IPS-15b (cell line): ENCODE measurements around the gene CCSER1.

Experiments
- H3K27me3 ChIP-seq: one replicate; pipeline ENCODE4 v1.6.1; 2013; ENCODE audit warnings: low read length; ENCODE audit not compliant: control insufficient read depth, insufficient read depth
- H3K36me3 ChIP-seq: one replicate; pipeline ENCODE4 v1.6.1; 2013; ENCODE audit warnings: low read length; ENCODE audit not compliant: control insufficient read depth, insufficient read depth
- H3K4me1 ChIP-seq: one replicate; pipeline ENCODE4 v1.6.1; 2013; ENCODE audit warnings: mild to moderate bottlenecking, low read length; ENCODE audit not compliant: control insufficient read depth, insufficient read depth
- H3K4me3 ChIP-seq: one replicate; pipeline ENCODE4 v1.5.1; 2013; ENCODE audit warnings: low read depth, low read length
- H3K9ac ChIP-seq: one replicate; pipeline ENCODE4 v1.6.1; 2013; ENCODE audit warnings: low read depth, mild to moderate bottlenecking, low read length
- H3K9me3 ChIP-seq: one replicate; pipeline ENCODE4 v1.6.1; 2013; ENCODE audit warnings: mild to moderate bottlenecking, low read length; ENCODE audit not compliant: control insufficient read depth, insufficient read depth

The CCSER1 gene

GRCh38 chr4:91280551-91281290, 1153.5 kb downstream of the CCSER1 start:
- Histone ChIP-seq H3K4me1 (no peaks in the 10 kb centered on the region), H3K9me3 (no peaks in the 10 kb centered on the region), H3K9ac (no peak overlapping the region), H3K4me3 (no peak overlapping the region), H3K27me3 (no peaks in the 10 kb centered on the region), H3K36me3 (no peaks in the 10 kb centered on the region)

DNA sequence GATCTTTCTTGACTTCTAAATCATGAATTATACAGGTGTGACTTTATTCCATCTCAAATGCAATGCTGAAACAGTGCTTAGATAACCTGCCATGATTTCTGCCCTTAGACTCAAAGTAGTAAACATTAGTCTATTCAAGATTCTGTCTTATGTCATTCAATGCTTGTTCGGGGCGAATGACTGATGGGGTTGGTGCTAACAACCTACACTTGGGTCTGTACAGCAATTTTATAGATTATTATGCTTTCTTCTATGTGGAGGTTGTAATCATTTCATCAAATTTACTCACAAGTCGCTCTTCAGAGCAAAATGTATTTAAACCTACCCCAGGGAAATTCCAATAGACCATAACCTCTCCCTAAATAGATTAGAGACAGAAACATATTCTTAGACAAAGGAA, 1155.0 kb downstream of the CCSER1 start:
- H3K4me3 ChIP-seq: no peak overlapping the region
- H3K36me3 ChIP-seq: no peaks in the 10 kb centered on the region
- H3K4me1 ChIP-seq: no peaks in the 10 kb centered on the region
- H3K9me3 ChIP-seq: no peaks in the 10 kb centered on the region
- H3K9ac ChIP-seq: no peak overlapping the region
- H3K27me3 ChIP-seq: no peaks in the 10 kb centered on the region

GRCh38 chr4:91283726-91284230, 1156.6 kb downstream of the CCSER1 start:
- Histone ChIP-seq H3K9ac (no peak overlapping the region), H3K9me3 (no peaks in the 10 kb centered on the region), H3K4me3 (no peak overlapping the region), H3K36me3 (no peaks in the 10 kb centered on the region), H3K27me3 (no peaks in the 10 kb centered on the region), H3K4me1 (no peaks in the 10 kb centered on the region)

GRCh38 chr4:91284480-91284879, 1157.3 kb downstream of the CCSER1 start:
- H3K27me3 ChIP-seq: no peaks in the 10 kb centered on the region
- H3K9ac ChIP-seq: no peak overlapping the region
- H3K36me3 ChIP-seq: no peaks in the 10 kb centered on the region
- no peaks in the 10 kb centered on the region for H3K9me3 ChIP-seq
- H3K4me3 ChIP-seq: no peak overlapping the region
- no peaks in the 10 kb centered on the region for H3K4me1 ChIP-seq

- Histone ChIP-seq H3K9ac (no peak overlapping the region), H3K9me3 (no peaks in the 10 kb centered on the region), H3K4me3 (no peak overlapping the region), H3K27me3 (no peaks in the 10 kb centered on the region), H3K36me3 (no peaks in the 10 kb centered on the region), H3K4me1 (no peaks in the 10 kb centered on the region)
Observed at GRCh38 chr4:91285487-91285886, 1158.3 kb downstream of the CCSER1 start.

DNA sequence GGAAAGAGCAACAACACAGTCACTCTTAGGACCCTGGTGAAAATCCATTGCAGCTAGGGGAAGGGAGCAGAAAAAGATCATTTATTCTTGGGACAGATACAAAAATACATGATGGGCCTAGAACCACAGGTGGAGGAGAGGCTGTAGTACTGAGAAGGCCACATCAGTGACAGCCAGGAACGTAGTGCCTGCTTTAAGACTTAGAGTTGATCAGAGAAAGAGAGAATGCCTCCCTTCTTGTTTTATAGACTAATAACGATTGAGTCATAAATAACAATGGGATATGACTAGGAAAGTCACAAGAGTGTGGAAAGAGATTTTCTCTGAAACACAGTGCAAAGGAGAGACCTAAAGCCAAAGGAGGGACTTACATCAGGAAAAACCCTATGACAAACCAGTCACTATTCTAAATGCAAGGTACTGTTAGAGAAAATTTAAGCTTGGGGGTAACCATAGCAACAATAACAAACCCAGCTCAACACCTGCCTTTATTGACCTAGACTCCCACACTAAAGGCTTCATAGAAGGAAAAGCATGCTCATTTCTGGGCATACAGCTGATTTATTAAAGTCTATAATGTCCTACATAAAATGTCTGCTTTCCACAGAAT, 1161.6 kb downstream of the CCSER1 start:
- no peak overlapping the region for H3K9ac ChIP-seq
- H3K4me1 ChIP-seq: no peaks in the 10 kb centered on the region
- H3K9me3 ChIP-seq: no peaks in the 10 kb centered on the region
- no peak overlapping the region for H3K4me3 ChIP-seq
- no peaks in the 10 kb centered on the region for H3K27me3 ChIP-seq
- no peaks in the 10 kb centered on the region for H3K36me3 ChIP-seq

GRCh38 chr4:91298156-91298700, 1171.0 kb downstream of the CCSER1 start:
- no peaks in the 10 kb centered on the region for H3K27me3 ChIP-seq
- H3K36me3 ChIP-seq: no peaks in the 10 kb centered on the region
- no peak overlapping the region for H3K4me3 ChIP-seq
- no peaks in the 10 kb centered on the region for H3K9me3 ChIP-seq
- H3K9ac ChIP-seq: no peak overlapping the region
- H3K4me1 ChIP-seq: no peaks in the 10 kb centered on the region

GRCh38 chr4:91298824-91299223, 1171.6 kb downstream of the CCSER1 start:
- no peak overlapping the region for H3K9ac ChIP-seq
- H3K9me3 ChIP-seq: no peaks in the 10 kb centered on the region
- no peak overlapping the region for H3K4me3 ChIP-seq
- no peaks in the 10 kb centered on the region for H3K4me1 ChIP-seq
- H3K27me3 ChIP-seq: no peaks in the 10 kb centered on the region
- H3K36me3 ChIP-seq: no peaks in the 10 kb centered on the region

GRCh38 chr4:91302120-91302519, 1174.9 kb downstream of the CCSER1 start:
- H3K27me3 ChIP-seq: no peaks in the 10 kb centered on the region
- no peaks in the 10 kb centered on the region for H3K36me3 ChIP-seq
- H3K9me3 ChIP-seq: no peaks in the 10 kb centered on the region
- no peak overlapping the region for H3K9ac ChIP-seq
- no peaks in the 10 kb centered on the region for H3K4me1 ChIP-seq
- no peak overlapping the region for H3K4me3 ChIP-seq

GRCh38 chr4:91304292-91304691, 1177.1 kb downstream of the CCSER1 start:
- no peaks in the 10 kb centered on the region for H3K36me3 ChIP-seq
- H3K9ac ChIP-seq: no peak overlapping the region
- no peaks in the 10 kb centered on the region for H3K4me1 ChIP-seq
- H3K4me3 ChIP-seq: no peak overlapping the region
- no peaks in the 10 kb centered on the region for H3K27me3 ChIP-seq
- no peaks in the 10 kb centered on the region for H3K9me3 ChIP-seq

DNA sequence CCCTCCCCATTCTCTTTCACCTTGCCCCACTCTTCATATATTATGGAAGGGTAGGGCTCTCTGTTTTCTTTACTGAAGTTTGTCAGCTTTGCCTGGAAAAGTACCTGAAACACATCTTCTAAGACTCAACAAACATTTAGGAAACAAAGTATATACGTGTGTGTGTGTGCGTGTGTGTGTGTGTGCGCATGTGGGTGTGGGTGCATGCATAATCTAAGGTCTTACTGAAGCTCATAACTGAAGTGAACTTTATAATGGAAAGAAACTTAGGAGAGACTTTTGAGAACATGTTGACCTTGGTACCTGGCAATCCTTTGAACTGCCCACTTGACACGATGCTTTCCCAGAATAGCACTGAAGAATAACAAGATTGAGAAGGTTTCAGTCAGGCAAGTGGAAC, 1190.2 kb downstream of the CCSER1 start:
- Histone ChIP-seq H3K9me3 (no peaks in the 10 kb centered on the region), H3K4me1 (no peaks in the 10 kb centered on the region), H3K36me3 (no peaks in the 10 kb centered on the region), H3K27me3 (no peaks in the 10 kb centered on the region), H3K4me3 (no peak overlapping the region), H3K9ac (no peak overlapping the region)
